Mesendoderm (in vitro differentiated cells): ENCODE data around the gene RAP1GAP2.

ENCODE experiments used
- DNase-seq: peaks from one replicate; pipeline ENCODE4 v3.0.0; 2013
- H2AK5ac ChIP-seq: 2 replicates; pipeline ENCODE4 v1.6.1; 2013; ENCODE audit warnings: low read length, inconsistent platforms
- H2BK120ac ChIP-seq: 2 replicates; pipeline ENCODE4 v1.6.1; 2013; ENCODE audit warnings: low read depth, mild to moderate bottlenecking, low read length, moderate library complexity, mixed read lengths
- H2BK15ac ChIP-seq: replicated peaks from 2 replicates; pipeline ENCODE4 v1.6.1; 2013; ENCODE audit warnings: low read depth, mild to moderate bottlenecking, moderate library complexity
- H2BK5ac ChIP-seq: 2 replicates; pipeline ENCODE4 v1.6.1; 2013; ENCODE audit warnings: low read length, inconsistent platforms
- H3K18ac ChIP-seq: 2 replicates; pipeline ENCODE4 v1.6.1; 2013; ENCODE audit warnings: mild to moderate bottlenecking, low read length, mixed read lengths
- H3K23ac ChIP-seq: one replicate; pipeline ENCODE4 v1.6.1; 2013; ENCODE audit warnings: low read length
- H3K27ac ChIP-seq: 2 replicates; pipeline ENCODE4 v1.5.1; 2013; ENCODE audit warnings: low read depth, mild to moderate bottlenecking, inconsistent platforms, low read length, moderate library complexity
- H3K27me3 ChIP-seq: 2 replicates; pipeline ENCODE4 v1.6.1; 2013; ENCODE audit warnings: low read length, control low read depth, mild to moderate bottlenecking, inconsistent platforms; ENCODE audit not compliant: insufficient read depth, poor library complexity
- H3K36me3 ChIP-seq: 2 replicates; pipeline ENCODE4 v1.6.1; 2013; ENCODE audit warnings: low read length, inconsistent platforms; ENCODE audit not compliant: control insufficient read depth, insufficient read depth
- H3K4ac ChIP-seq: one replicate; pipeline ENCODE4 v1.6.1; 2013; ENCODE audit warnings: low read depth, mild to moderate bottlenecking, low read length, moderate library complexity
- H3K4me1 ChIP-seq: 2 replicates; pipeline ENCODE4 v1.6.1; 2013; ENCODE audit warnings: low read depth, low read length, inconsistent platforms; ENCODE audit not compliant: control insufficient read depth
- H3K4me2 ChIP-seq: 2 replicates; pipeline ENCODE4 v1.6.1; 2013; ENCODE audit warnings: low read length
- H3K4me3 ChIP-seq: 2 replicates; pipeline ENCODE4 v1.5.1; 2013; ENCODE audit warnings: mild to moderate bottlenecking, low read length
- H3K56ac ChIP-seq: one replicate; pipeline ENCODE4 v1.6.1; 2013; ENCODE audit warnings: low read length
- H3K79me1 ChIP-seq: 2 replicates; pipeline ENCODE4 v1.6.1; 2013; ENCODE audit warnings: low read length, inconsistent platforms
- H3K79me2 ChIP-seq: 2 replicates; pipeline ENCODE4 v1.6.1; 2013; ENCODE audit warnings: mild to moderate bottlenecking, low read length; ENCODE audit not compliant: control insufficient read depth, insufficient read depth
- H3K9ac ChIP-seq: 2 replicates; pipeline ENCODE4 v1.6.1; 2013; ENCODE audit warnings: low read length, inconsistent platforms
- H4K5ac ChIP-seq: one replicate; pipeline ENCODE4 v1.6.1; 2013; ENCODE audit warnings: low read length
- H4K8ac ChIP-seq: one replicate; pipeline ENCODE4 v1.6.1; 2013; ENCODE audit warnings: low read depth, mild to moderate bottlenecking, control low read depth, low read length, moderate library complexity
- WGBS: extraction: QIAGEN DNeasy Blood & Tissue Kit; methylation state at CpG from one replicate; pipeline ENCODE4 v1.1.7; 2013; ENCODE audit warnings: low lambda C conversion rate, missing lambda C conversion rate; ENCODE audit not compliant: insufficient coverage; ENCODE audit errors: extremely low coverage; 5-methylcytosine and 5-hydroxymethylcytosine counted together

RAP1GAP2 gene

GRCh38 chr17:3035256-3035967 lies 239.2 kb downstream of the RAP1GAP2 start:
- DNase-seq: no peak
- no peak overlapping the region for H3K4me2 ChIP-seq
- no peaks in the 10 kb centered on the region for H3K4me1 ChIP-seq
- no peak overlapping the region for H4K5ac ChIP-seq
- no peak overlapping the region for H3K27ac ChIP-seq
- H3K18ac ChIP-seq: no peak overlapping the region
- H3K27me3 ChIP-seq: no peaks in the 10 kb centered on the region
- no peaks in the 10 kb centered on the region for H3K79me1 ChIP-seq
- no peak overlapping the region for H2BK15ac ChIP-seq
- WGBS: no CpG with 5 or more reads among the region's 13 CpGs
- no peaks in the 10 kb centered on the region for H3K79me2 ChIP-seq
- no peak overlapping the region for H3K9ac ChIP-seq
- no peak overlapping the region for H3K4ac ChIP-seq
- no peak overlapping the region for H2BK120ac ChIP-seq
- no peak overlapping the region for H2BK5ac ChIP-seq
- no peak overlapping the region for H4K8ac ChIP-seq
- no peaks in the 10 kb centered on the region for H3K36me3 ChIP-seq
- no peak overlapping the region for H3K23ac ChIP-seq
- no peak overlapping the region for H3K56ac ChIP-seq
- H2AK5ac ChIP-seq: no peak overlapping the region
- H3K4me3 ChIP-seq: no peak overlapping the region

- Histone ChIP-seq H2BK5ac (no peak overlapping the region), H3K4me1 (no peaks in the 10 kb centered on the region), H4K5ac (no peak overlapping the region), H3K9ac (no peak overlapping the region), H3K27me3 (no peaks in the 10 kb centered on the region), H3K4me2 (no peak overlapping the region), H3K4me3 (no peak overlapping the region), H3K79me1 (no peaks in the 10 kb centered on the region), H3K4ac (no peak overlapping the region), H2BK120ac (no peak overlapping the region), H2AK5ac (no peak overlapping the region), H3K27ac (no peak overlapping the region), H3K79me2 (no peaks in the 10 kb centered on the region), H3K56ac (no peak overlapping the region), H3K23ac (no peak overlapping the region), H2BK15ac (no peak overlapping the region), H4K8ac (no peak overlapping the region), H3K18ac (no peak overlapping the region), H3K36me3 (no peaks in the 10 kb centered on the region)
- WGBS: no CpG with 5 or more reads among the region's 7 CpGs
- DNase-seq: no peak
Observed at GRCh38 chr17:3035968-3036280, 239.7 kb downstream of the RAP1GAP2 start.

- H3K9ac ChIP-seq: no peak overlapping the region
- H3K18ac ChIP-seq: no peak overlapping the region
- WGBS: no CpG with 5 or more reads among the region's 6 CpGs
- no peak overlapping the region for H2BK5ac ChIP-seq
- H3K56ac ChIP-seq: no peak overlapping the region
- H3K4me1 ChIP-seq: no peaks in the 10 kb centered on the region
- no peak overlapping the region for H2BK120ac ChIP-seq
- no peak overlapping the region for H3K4me2 ChIP-seq
- H4K5ac ChIP-seq: no peak overlapping the region
- no peaks in the 10 kb centered on the region for H3K27me3 ChIP-seq
- no peak for DNase-seq
- no peaks in the 10 kb centered on the region for H3K79me2 ChIP-seq
- no peaks in the 10 kb centered on the region for H3K36me3 ChIP-seq
- no peak overlapping the region for H4K8ac ChIP-seq
- H3K4me3 ChIP-seq: no peak overlapping the region
- no peak overlapping the region for H3K23ac ChIP-seq
- no peak overlapping the region for H3K4ac ChIP-seq
- no peak overlapping the region for H2AK5ac ChIP-seq
- no peak overlapping the region for H3K27ac ChIP-seq
- no peaks in the 10 kb centered on the region for H3K79me1 ChIP-seq
- H2BK15ac ChIP-seq: no peak overlapping the region
Observed at GRCh38 chr17:3036800-3037199, 240.6 kb downstream of the RAP1GAP2 start.

- H3K4me2 ChIP-seq: no peak overlapping the region
- no peak overlapping the region for H2BK15ac ChIP-seq
Observed at GRCh38 chr17:3037259-3037658, 241.0 kb downstream of the RAP1GAP2 start.

GRCh38 chr17:3038941-3039340 lies 242.7 kb downstream of the RAP1GAP2 start:
- Histone ChIP-seq H3K4ac (no peak overlapping the region), H2BK5ac (no peak overlapping the region), H3K36me3 (no peaks in the 10 kb centered on the region), H3K9ac (no peak overlapping the region), H3K27me3 (no peaks in the 10 kb centered on the region), H4K8ac (no peak overlapping the region), H3K79me2 (no peaks in the 10 kb centered on the region), H3K4me1 (no peaks in the 10 kb centered on the region), H3K4me2 (no peak overlapping the region), H2BK15ac (no peak overlapping the region), H3K4me3 (no peak overlapping the region), H3K79me1 (no peaks in the 10 kb centered on the region), H2BK120ac (no peak overlapping the region), H3K18ac (no peak overlapping the region), H4K5ac (no peak overlapping the region), H3K56ac (no peak overlapping the region), H3K27ac (no peak overlapping the region), H3K23ac (no peak overlapping the region), H2AK5ac (no peak overlapping the region)
- no CpG with 5 or more reads among the region's 5 CpGs for WGBS
- DNase-seq: no peak

More at GRCh38 chr17:3037259-3037658, 241.0 kb downstream of the RAP1GAP2 start:
- Histone ChIP-seq H3K36me3 (no peaks in the 10 kb centered on the region), H4K8ac (no peak overlapping the region), H3K4ac (no peak overlapping the region), H2BK5ac (no peak overlapping the region), H3K79me1 (no peaks in the 10 kb centered on the region), H3K4me1 (no peaks in the 10 kb centered on the region), H3K4me3 (no peak overlapping the region), H3K9ac (no peak overlapping the region), H3K27me3 (no peaks in the 10 kb centered on the region), H4K5ac (no peak overlapping the region), H3K79me2 (no peaks in the 10 kb centered on the region), H2AK5ac (no peak overlapping the region), H3K27ac (no peak overlapping the region), H3K18ac (no peak overlapping the region), H2BK120ac (no peak overlapping the region), H3K23ac (no peak overlapping the region), H3K56ac (no peak overlapping the region)
- DNase-seq: no peak
- no CpG with 5 or more reads among the region's 9 CpGs for WGBS

GRCh38 chr17:3039736-3040135 lies 243.5 kb downstream of the RAP1GAP2 start:
- Histone ChIP-seq H3K27ac (no peak overlapping the region), H3K4ac (no peak overlapping the region), H3K4me3 (no peak overlapping the region), H3K79me2 (no peaks in the 10 kb centered on the region), H4K8ac (no peak overlapping the region), H2BK120ac (no peak overlapping the region), H4K5ac (no peak overlapping the region), H3K36me3 (no peaks in the 10 kb centered on the region), H2BK15ac (no peak overlapping the region), H3K9ac (no peak overlapping the region), H3K4me2 (no peak overlapping the region), H2BK5ac (no peak overlapping the region), H3K79me1 (no peaks in the 10 kb centered on the region), H2AK5ac (no peak overlapping the region), H3K23ac (no peak overlapping the region), H3K27me3 (no peaks in the 10 kb centered on the region), H3K56ac (no peak overlapping the region), H3K4me1 (no peaks in the 10 kb centered on the region), H3K18ac (no peak overlapping the region)
- DNase-seq: no peak
- no CpG with 5 or more reads among the region's 6 CpGs for WGBS
